ENCODE measurements around the gene SORCS2. TPM values are rescaled to one million over a fixed set of nuclear protein-coding genes. Genes with fewer than 3 reads are reported as not detected.

Gene SORCS2
- total and polyA plus RNA-seq, 2 experiments from 2014 or later: 0.38 to 1.4 TPM

- DNase-seq: no peak
- Histone ChIP-seq H2AFZ (no peak overlapping the region), H3K4me1 (ENCODE audit: insufficient read depth) (no peaks in the 10 kb centered on the region), H3F3A (ENCODE audit: insufficient read depth) (no peaks in the 10 kb centered on the region), H3K9me2 (ENCODE audit: insufficient read depth) (no peaks in the 10 kb centered on the region), H3K9ac (no peak overlapping the region), H4K20me1 (ENCODE audit: insufficient read depth) (no peaks in the 10 kb centered on the region), H3K4me2 (ENCODE audit: unreplicated experiment) (no peak overlapping the region), H3K27me3 (replicated peaks; ENCODE audit: insufficient read depth) (no peaks in the 10 kb centered on the region), H3K4me3 (no peak overlapping the region), H3K79me2 (ENCODE audit: insufficient read depth) (no peaks in the 10 kb centered on the region), H3K27ac (no peak overlapping the region), H3K36me3 (ENCODE audit: low read depth) (no peaks in the 10 kb centered on the region), H3K9me3 (ENCODE audit: low read depth) (no peaks in the 10 kb centered on the region)
- in situ Hi-C loops (cut with MboI): no loop called here
- 41 to 46% methylated on average over 3 of the region's 3 CpGs for WGBS, 2 experiments (ENCODE audit: low coverage in 1 of 2, low lambda C conversion rate in 2 of 2, missing lambda C conversion rate in 2 of 2)
- TF ChIP-seq EZH2 (IDR thresholded peaks at IDR 0.05; ENCODE audit: insufficient read depth, poor library complexity, severe bottlenecking): no peak
- no peak for TF ChIP-seq EZH2phosphoT487 (IDR thresholded peaks at IDR 0.05; ENCODE audit: insufficient read depth, low read depth)
Measured at GRCh38 chr4:7585768-7586167, 393.4 kb downstream of the SORCS2 start.

- no peak for TF ChIP-seq EZH2 (IDR thresholded peaks at IDR 0.05; ENCODE audit: insufficient read depth, poor library complexity, severe bottlenecking)
- TF ChIP-seq EZH2phosphoT487 (IDR thresholded peaks at IDR 0.05; ENCODE audit: insufficient read depth, low read depth): no peak
- no peaks in the 10 kb centered on the region for H3K79me2 ChIP-seq (ENCODE audit: insufficient read depth)
- DNase-seq: no peak
Measured at GRCh38 chr4:7587433-7588405, 395.4 kb downstream of the SORCS2 start.

GRCh38 chr4:7590189-7590588 is 397.9 kb downstream of the SORCS2 start:
- no peak overlapping the region for H3K4me3 ChIP-seq
- H3K36me3 ChIP-seq (ENCODE audit: low read depth): no peaks in the 10 kb centered on the region
- no peaks in the 10 kb centered on the region for H4K20me1 ChIP-seq (ENCODE audit: insufficient read depth)
- no peak overlapping the region for H3K4me2 ChIP-seq (ENCODE audit: unreplicated experiment)
- TF ChIP-seq EZH2phosphoT487 (IDR thresholded peaks at IDR 0.05; ENCODE audit: insufficient read depth, low read depth) (no peak), EZH2 (IDR thresholded peaks at IDR 0.05; ENCODE audit: insufficient read depth, poor library complexity, severe bottlenecking) (no peak)
- no peaks in the 10 kb centered on the region for H3K4me1 ChIP-seq (ENCODE audit: insufficient read depth)
- in situ Hi-C loops (cut with MboI): no loop called here
- no peak overlapping the region for H3K27ac ChIP-seq
- no peak overlapping the region for H2AFZ ChIP-seq
- no peaks in the 10 kb centered on the region for H3K9me3 ChIP-seq (ENCODE audit: low read depth)
- H3K27me3 ChIP-seq (replicated peaks; ENCODE audit: insufficient read depth): no peaks in the 10 kb centered on the region; the same call in 1 of the 2 replicates
- H3K79me2 ChIP-seq (ENCODE audit: insufficient read depth): no peaks in the 10 kb centered on the region
- no peak overlapping the region for H3K9ac ChIP-seq
- no peaks in the 10 kb centered on the region for H3K9me2 ChIP-seq (ENCODE audit: insufficient read depth)
- H3F3A ChIP-seq (ENCODE audit: insufficient read depth): no peaks in the 10 kb centered on the region
- DNase-seq: peak; percentile 4
- 24 to 25% methylated on average over 7 of the region's 7 CpGs for whole genome bisulfite sequencing, 2 experiments (ENCODE audit: low coverage in 1 of 2, low lambda C conversion rate in 2 of 2, missing lambda C conversion rate in 2 of 2)

More at GRCh38 chr4:7587433-7588405, 395.4 kb downstream of the SORCS2 start:
- H3K27ac ChIP-seq: no peak overlapping the region
- no peak overlapping the region for H3K4me2 ChIP-seq (ENCODE audit: unreplicated experiment)
- in situ Hi-C loops (cut with MboI): no loop called here
- no peak overlapping the region for H3K4me3 ChIP-seq
- H3K9me2 ChIP-seq (ENCODE audit: insufficient read depth): no peaks in the 10 kb centered on the region
- H3K9me3 ChIP-seq (ENCODE audit: low read depth): no peaks in the 10 kb centered on the region
- no peak overlapping the region for H3K9ac ChIP-seq
- WGBS, 2 experiments (ENCODE audit: low coverage in 1 of 2, low lambda C conversion rate in 2 of 2, missing lambda C conversion rate in 2 of 2): 56 to 60% methylated on average over 23 of the region's 23 CpGs
- no peak overlapping the region for H2AFZ ChIP-seq
- H3K27me3 ChIP-seq (replicated peaks; ENCODE audit: insufficient read depth): no peaks in the 10 kb centered on the region; the same call in 1 of the 2 replicates
- no peaks in the 10 kb centered on the region for H3K36me3 ChIP-seq (ENCODE audit: low read depth)
- H3K4me1 ChIP-seq (ENCODE audit: insufficient read depth): no peaks in the 10 kb centered on the region
- H3F3A ChIP-seq (ENCODE audit: insufficient read depth): no peaks in the 10 kb centered on the region
- H4K20me1 ChIP-seq (ENCODE audit: insufficient read depth): no peaks in the 10 kb centered on the region

DNA sequence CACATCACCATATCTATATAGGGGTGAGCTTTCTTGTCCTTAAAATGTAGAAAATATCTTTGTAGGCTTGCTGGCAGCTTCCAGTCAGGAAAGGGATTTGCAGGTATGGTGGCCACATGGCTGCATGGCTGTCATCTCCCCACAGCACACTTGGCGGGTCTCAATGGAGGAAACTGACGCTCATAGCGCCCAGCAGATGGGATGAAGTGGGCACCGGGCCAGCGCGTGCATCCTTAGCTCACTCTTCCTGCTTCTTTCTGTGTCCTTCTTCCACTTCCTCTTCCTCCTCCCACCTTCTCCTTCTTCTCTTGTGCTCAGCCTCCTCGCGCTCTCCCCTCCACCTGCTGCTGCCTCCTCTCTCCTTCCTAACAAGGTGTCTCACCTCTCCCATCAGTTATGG is 398.6 kb downstream of the SORCS2 start:
- no peak overlapping the region for H3K27ac ChIP-seq
- H3K4me1 ChIP-seq (ENCODE audit: insufficient read depth): no peaks in the 10 kb centered on the region
- no peak overlapping the region for H3K9ac ChIP-seq
- H3F3A ChIP-seq (ENCODE audit: insufficient read depth): no peaks in the 10 kb centered on the region
- H4K20me1 ChIP-seq (ENCODE audit: insufficient read depth): no peaks in the 10 kb centered on the region
- no peaks in the 10 kb centered on the region; the same call in 1 of the 2 replicates for H3K27me3 ChIP-seq (replicated peaks; ENCODE audit: insufficient read depth)
- H2AFZ ChIP-seq: no peak overlapping the region
- H3K9me3 ChIP-seq (ENCODE audit: low read depth): no peaks in the 10 kb centered on the region
- no peaks in the 10 kb centered on the region for H3K79me2 ChIP-seq (ENCODE audit: insufficient read depth)
- WGBS, 2 experiments (ENCODE audit: low coverage in 1 of 2, low lambda C conversion rate in 2 of 2, missing lambda C conversion rate in 2 of 2): 77 to 87% methylated on average over 8 of the region's 8 CpGs
- H3K4me2 ChIP-seq (ENCODE audit: unreplicated experiment): no peak overlapping the region
- in situ Hi-C loops (cut with MboI): no loop called here
- no peaks in the 10 kb centered on the region for H3K9me2 ChIP-seq (ENCODE audit: insufficient read depth)
- TF ChIP-seq EZH2 (IDR thresholded peaks at IDR 0.05; ENCODE audit: insufficient read depth, poor library complexity, severe bottlenecking) (no peak), EZH2phosphoT487 (IDR thresholded peaks at IDR 0.05; ENCODE audit: insufficient read depth, low read depth) (no peak)
- no peaks in the 10 kb centered on the region for H3K36me3 ChIP-seq (ENCODE audit: low read depth)
- no peak overlapping the region for H3K4me3 ChIP-seq
- no peak for DNase-seq

All from GM23248 (cell line).